ENCODE data around the gene TRNT1. TPM values are rescaled to one million over a fixed set of nuclear protein-coding genes. Genes with fewer than 3 reads are reported as not detected.

The TRNT1 gene
- total RNA-seq, 1 experiment from 2014 or later = 35.6 TPM

- Mint-ChIP-seq H3K36me3 (ENCODE audit: insufficient read depth, unreplicated experiment) (no peaks in the 10 kb centered on the region), H3K9me3 (ENCODE audit: low read depth, unreplicated experiment) (no peaks in the 10 kb centered on the region), H3K4me3 (ENCODE audit: low read depth, unreplicated experiment) (no peak overlapping the region), H3K27ac (ENCODE audit: unreplicated experiment) (no peak overlapping the region), H3K4me1 (ENCODE audit: low read depth, unreplicated experiment) (peaks cover 10% of the 10 kb centered on the region), H3K27me3 (ENCODE audit: unreplicated experiment) (no peaks in the 10 kb centered on the region)
- BruUV-seq (replicated peaks) = no TSS peak
- intact Hi-C loops (cut with micrococcal nuclease; ENCODE audit: unreplicated experiment) = no loop called here
- CTCF ChIA-PET = no interaction called here
- DNase-seq = no peak
- no peak for TF ChIP-seq CTCF (IDR thresholded peaks at IDR 0.05; ENCODE audit: unreplicated experiment)
These were observed 19.6 kb upstream of the TRNT1 start for GRCh38 chr3:3107181-3107580.

GRCh38 chr3:3107858-3108257 lies 18.9 kb upstream of the TRNT1 start:
- no peaks in the 10 kb centered on the region for H3K27me3 Mint-ChIP-seq (ENCODE audit: unreplicated experiment)
- no TSS peak for BruUV-seq (replicated peaks)
- peaks cover 10% of the 10 kb centered on the region for H3K4me1 Mint-ChIP-seq (ENCODE audit: low read depth, unreplicated experiment)
- DNase-seq = no peak
- CTCF ChIA-PET = no interaction called here
- intact Hi-C loops (cut with micrococcal nuclease; ENCODE audit: unreplicated experiment) = no loop called here
- no peak for TF ChIP-seq CTCF (IDR thresholded peaks at IDR 0.05; ENCODE audit: unreplicated experiment)
- H3K27ac Mint-ChIP-seq (ENCODE audit: unreplicated experiment) = no peak overlapping the region
- no peak overlapping the region for H3K4me3 Mint-ChIP-seq (ENCODE audit: low read depth, unreplicated experiment)
- H3K36me3 Mint-ChIP-seq (ENCODE audit: insufficient read depth, unreplicated experiment) = no peaks in the 10 kb centered on the region
- H3K9me3 Mint-ChIP-seq (ENCODE audit: low read depth, unreplicated experiment) = no peaks in the 10 kb centered on the region

GRCh38 chr3:3109407-3110298 lies 17.1 kb upstream of the TRNT1 start:
- Mint-ChIP-seq H3K27me3 (ENCODE audit: unreplicated experiment) (no peaks in the 10 kb centered on the region), H3K4me3 (ENCODE audit: low read depth, unreplicated experiment) (no peak overlapping the region), H3K9me3 (ENCODE audit: low read depth, unreplicated experiment) (no peaks in the 10 kb centered on the region), H3K27ac (ENCODE audit: unreplicated experiment) (no peak overlapping the region), H3K36me3 (ENCODE audit: insufficient read depth, unreplicated experiment) (no peaks in the 10 kb centered on the region), H3K4me1 (ENCODE audit: low read depth, unreplicated experiment) (peaks cover 10% of the 10 kb centered on the region)
- no peak for TF ChIP-seq CTCF (IDR thresholded peaks at IDR 0.05; ENCODE audit: unreplicated experiment)
- CTCF ChIA-PET = no interaction called here
- intact Hi-C loops (cut with micrococcal nuclease; ENCODE audit: unreplicated experiment) = no loop called here
- no peak for DNase-seq
- no TSS peak for BruUV-seq (replicated peaks)

GRCh38 chr3:3110299-3110630 lies 16.5 kb upstream of the TRNT1 start, which contains the start of gene IL5RA:
Gene IL5RA, minus strand, starts transcription at chr3:3110374. Its CDS starts 5,390 bp downstream, at chr3:3104984.
- CTCF ChIA-PET = no interaction called here
- no peak for DNase-seq
- Mint-ChIP-seq H3K27me3 (ENCODE audit: unreplicated experiment) (no peaks in the 10 kb centered on the region), H3K27ac (ENCODE audit: unreplicated experiment) (no peak within 1 kb of the TSS), H3K9me3 (ENCODE audit: low read depth, unreplicated experiment) (no peaks in the 10 kb centered on the region), H3K36me3 (ENCODE audit: insufficient read depth, unreplicated experiment) (no peaks in the 10 kb centered on the region), H3K4me1 (ENCODE audit: low read depth, unreplicated experiment) (peaks cover 10% of the 10 kb centered on the region), H3K4me3 (ENCODE audit: low read depth, unreplicated experiment) (no peak within 1 kb of the TSS)
- intact Hi-C loops (cut with micrococcal nuclease; ENCODE audit: unreplicated experiment) = no loop called here
- BruUV-seq (replicated peaks) = no TSS peak
- TF ChIP-seq CTCF (IDR thresholded peaks at IDR 0.05; ENCODE audit: unreplicated experiment) = no peak

Measured in Calu3 (cell line).